ENCODE results near the gene MSH5. TPM values are rescaled to one million over a fixed set of nuclear protein-coding genes. Genes with fewer than 3 reads are reported as not detected.

Gene MSH5
- total RNA-seq, 6 donors from 2014 or later, result 7.3 to 52.4 (median 13.1) TPM

DNA sequence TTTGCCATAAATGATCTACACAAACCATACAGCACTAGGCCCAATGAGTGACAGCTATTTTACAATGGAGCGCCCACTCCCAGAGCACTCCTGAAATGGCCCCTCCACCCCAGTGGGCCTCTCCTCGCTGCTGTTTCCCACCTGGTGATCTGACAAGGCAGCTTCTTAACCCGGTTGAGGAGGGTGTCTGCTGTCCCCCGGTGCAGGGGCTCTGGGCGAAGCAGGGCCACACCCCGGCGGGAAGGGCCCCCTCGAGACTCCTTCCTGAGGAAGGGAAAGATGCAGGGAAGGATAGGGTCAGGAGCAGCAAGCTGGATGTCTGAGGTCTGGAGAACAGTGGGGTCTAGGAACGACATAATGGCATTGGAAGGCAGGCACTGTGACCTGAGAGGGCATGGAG is 46.9 kb upstream of the MSH5 start:
- TF ChIP-seq POLR2A (IDR thresholded peaks at IDR 0.05) (no peak), CTCF (IDR thresholded peaks at IDR 0.05) (no peak), POLR2AphosphoS5 (IDR thresholded peaks at IDR 0.05) (no peak), EP300 (IDR thresholded peaks at IDR 0.05) (no peak)
- H3K4me3 ChIP-seq, result no peak overlapping the region
- H3K27ac ChIP-seq, result no peak overlapping the region
- H3K9me3 ChIP-seq, result no peaks in the 10 kb centered on the region
- ATAC-seq (ENCODE audit: low FRiP score in 2 of 2) (no peak), DNase-seq (no peak)
- 84 to 93% methylated on average over 9 of the region's 9 CpGs for WGBS, 2 donors
- H3K4me1 ChIP-seq, result peaks cover 0 to 1% (median 0%) of the 10 kb centered on the region in 4 donors
- peaks cover 21 to 95% (median 80%) of the 10 kb centered on the region in 4 donors for H3K36me3 ChIP-seq
- no peaks in the 10 kb centered on the region for H3K27me3 ChIP-seq

GRCh38 chr6:31693535-31693934 is 46.3 kb upstream of the MSH5 start:
- peaks cover 21 to 94% (median 75%) of the 10 kb centered on the region in 4 donors for H3K36me3 ChIP-seq
- DNase-seq (no peak), ATAC-seq (ENCODE audit: low FRiP score in 2 of 2) (no peak)
- WGBS, 2 donors, result 90 to 92% methylated on average over 6 of the region's 6 CpGs
- H3K4me3 ChIP-seq, result no peak overlapping the region
- H3K27me3 ChIP-seq, result no peaks in the 10 kb centered on the region
- H3K9me3 ChIP-seq, result no peaks in the 10 kb centered on the region
- H3K27ac ChIP-seq, result no peak overlapping the region
- H3K4me1 ChIP-seq, result peaks cover 0 to 8% (median 1%) of the 10 kb centered on the region in 4 donors
- TF ChIP-seq POLR2AphosphoS5 (IDR thresholded peaks at IDR 0.05) (no peak), CTCF (IDR thresholded peaks at IDR 0.05) (no peak)

- DNase-seq (no peak), ATAC-seq (ENCODE audit: low FRiP score in 2 of 2) (no peak)
- 43 to 57% methylated on average over 3 of the region's 3 CpGs for WGBS, 2 donors
- Histone ChIP-seq H3K9me3 (no peaks in the 10 kb centered on the region), H3K36me3 (peaks cover 9 to 75% (median 48%) of the 10 kb centered on the region in 4 donors), H3K27me3 (no peaks in the 10 kb centered on the region), H3K4me3 (no peak overlapping the region), H3K27ac (no peak overlapping the region), H3K4me1 (peaks cover 15 to 28% (median 18%) of the 10 kb centered on the region in 4 donors)
- no peak for TF ChIP-seq POLR2AphosphoS5 (IDR thresholded peaks at IDR 0.05)
- no peak for TF ChIP-seq CTCF (IDR thresholded peaks at IDR 0.05)
- TF ChIP-seq POLR2A (IDR thresholded peaks at IDR 0.05), result no peak
- TF ChIP-seq EP300 (IDR thresholded peaks at IDR 0.05), result no peak
Observed at GRCh38 chr6:31697555-31697954, 42.2 kb upstream of the MSH5 start.

DNA sequence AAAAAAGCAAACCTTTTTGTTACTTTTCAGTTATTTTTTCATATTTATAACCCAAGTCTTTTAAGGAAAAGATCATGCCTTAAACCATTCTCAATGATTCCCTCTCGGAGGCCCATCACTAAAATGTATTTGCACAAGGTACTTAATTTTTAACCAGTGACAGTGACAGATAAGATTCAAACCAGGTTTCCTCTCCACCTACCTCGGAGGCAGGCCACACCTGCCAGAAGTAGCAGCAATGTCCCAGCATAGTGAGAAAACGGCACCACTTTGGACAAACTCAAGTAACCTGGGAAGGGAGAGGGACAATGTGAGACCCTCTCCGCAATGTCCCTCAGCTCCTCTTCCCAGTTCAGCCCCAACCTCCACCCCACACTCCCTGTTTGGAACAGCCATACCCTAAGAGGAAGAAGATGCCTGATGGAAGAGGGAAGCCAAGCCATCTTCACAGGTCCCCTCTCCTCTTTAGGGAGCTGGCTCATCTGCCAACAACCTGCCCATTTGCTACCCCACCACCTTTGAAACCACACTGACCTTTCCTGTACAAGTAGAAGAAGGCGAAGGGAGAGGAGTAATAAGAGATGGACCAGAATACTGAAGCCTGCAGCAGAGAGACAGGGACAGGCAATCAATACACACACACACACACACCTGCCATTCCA is 38.9 kb upstream of the MSH5 start:
- Histone ChIP-seq H3K9me3 (no peaks in the 10 kb centered on the region), H3K4me1 (peaks cover 21 to 35% (median 23%) of the 10 kb centered on the region in 4 donors), H3K36me3 (peaks cover 0 to 43% (median 20%) of the 10 kb centered on the region in 4 donors), H3K27ac (peak overlapping the region in 1 of 4 donors; percentile 99), H3K27me3 (no peaks in the 10 kb centered on the region), H3K4me3 (peak overlapping the region in 1 of 4 donors; percentile 64)
- WGBS, 2 donors, result 76 to 85% methylated on average over 5 of the region's 5 CpGs
- ATAC-seq (ENCODE audit: low FRiP score in 2 of 2) (no peak), DNase-seq (no peak)
- TF ChIP-seq POLR2A (IDR thresholded peaks at IDR 0.05) (no peak), CTCF (IDR thresholded peaks at IDR 0.05) (no peak), EP300 (IDR thresholded peaks at IDR 0.05) (no peak), POLR2AphosphoS5 (IDR thresholded peaks at IDR 0.05) (no peak)
